RWPE1 (cell line): ENCODE results near the gene BRIP1.
"Not testable (repeated sequence)": the region's sequence is repeated elsewhere in the genome, so short reads cannot be mapped to it uniquely, and the experiment has no call there.

Source experiments
- CTCF ChIA-PET: fragments of 350-600 bp; sonication (Branson Sonifier 250); formaldehyde crosslinking; extraction: SDS; loops from one replicate; lab custom pipeline; 2021; lab: Yijun Ruan, JAX
- POLR2A ChIA-PET: fragments of 400-600 bp; formaldehyde crosslinking; extraction: SDS; loops from one replicate; lab custom pipeline; 2020; ENCODE audit warnings: antibody characterized with exemption; ENCODE audit not compliant: low non-redundant PET; lab: Yijun Ruan, JAX
- DNase-seq: peaks from one replicate; pipeline ENCODE4 v3.0.0; 2012; ENCODE audit warnings: low spot score
- H3K27ac ChIP-seq: fragments of 450-650 bp; 2 replicates; pipeline ENCODE4 v1.5.1; 2017
- CTCF ChIP-seq: fragments of 450-650 bp; conservative IDR thresholded peaks from 2 replicates; pipeline ENCODE4 v1.5.1; 2017; ENCODE audit warnings: low read depth, mild to moderate bottlenecking

The BRIP1 gene

GRCh38 chr17:61684172-61684571, 179.2 kb downstream of the BRIP1 start:
- ChIA-PET CTCF (no interaction called here), POLR2A (no interaction called here)
- TF ChIP-seq CTCF: no peak
- H3K27ac ChIP-seq: no peak overlapping the region
- DNase-seq: no peak

- H3K27ac ChIP-seq: no peak overlapping the region
- DNase-seq: no peak
- ChIA-PET POLR2A (no interaction called here), CTCF (no interaction called here)
- TF ChIP-seq CTCF: no peak
Measured at GRCh38 chr17:61683466-61683865, 179.9 kb downstream of the BRIP1 start.

- ChIA-PET CTCF (no interaction called here), POLR2A (no interaction called here)
- no peak for DNase-seq
- H3K27ac ChIP-seq: no peak overlapping the region
- TF ChIP-seq CTCF: no peak
Measured at GRCh38 chr17:61680921-61681320, 182.4 kb downstream of the BRIP1 start.

- no peak overlapping the region for H3K27ac ChIP-seq
- TF ChIP-seq CTCF: no peak
- no peak for DNase-seq
- ChIA-PET CTCF (interaction anchor here (0.6 kb wide), 1 partner anchor 30 kb away, joined by 7 read pairs; no protein-coding TSS in a partner anchor), POLR2A (no interaction called here)
Measured at GRCh38 chr17:61678339-61678738, 185.0 kb downstream of the BRIP1 start.

GRCh38 chr17:61677150-61677811, 186.0 kb downstream of the BRIP1 start:
- CTCF ChIA-PET: interaction anchor here (0.6 kb wide), 1 partner anchor 1038 kb away, joined by 3 read pairs; no protein-coding TSS in a partner anchor
- POLR2A ChIA-PET, H3K27ac ChIP-seq, DNase-seq: not testable (repeated sequence)

GRCh38 chr17:61676522-61676921, 186.8 kb downstream of the BRIP1 start:
- CTCF ChIA-PET: interaction anchor here (0.6 kb wide), 1 partner anchor 1037 kb away, joined by 3 read pairs; no protein-coding TSS in a partner anchor
- POLR2A ChIA-PET, DNase-seq, H3K27ac ChIP-seq: not testable (repeated sequence)

GRCh38 chr17:61674609-61675008, 188.7 kb downstream of the BRIP1 start:
- CTCF ChIA-PET: interaction anchor here (0.6 kb wide), 1 partner anchor 1248 kb away, joined by 3 read pairs; no protein-coding TSS in a partner anchor
- DNase-seq, H3K27ac ChIP-seq, POLR2A ChIA-PET: not testable (repeated sequence)

GRCh38 chr17:61673019-61673897, 190.1 kb downstream of the BRIP1 start:
- peak overlapping the region; percentile 15; the same call in 1 of the 2 replicates for H3K27ac ChIP-seq
- CTCF ChIA-PET: interaction anchor here (0.6 to 0.7 kb wide), 2 partner anchors 317 to 713 kb away, joined by 3 to 5 read pairs; no protein-coding TSS in a partner anchor
- DNase-seq, POLR2A ChIA-PET: not testable (repeated sequence)
